ENCODE measurements around the gene CHRNA9.

DNA sequence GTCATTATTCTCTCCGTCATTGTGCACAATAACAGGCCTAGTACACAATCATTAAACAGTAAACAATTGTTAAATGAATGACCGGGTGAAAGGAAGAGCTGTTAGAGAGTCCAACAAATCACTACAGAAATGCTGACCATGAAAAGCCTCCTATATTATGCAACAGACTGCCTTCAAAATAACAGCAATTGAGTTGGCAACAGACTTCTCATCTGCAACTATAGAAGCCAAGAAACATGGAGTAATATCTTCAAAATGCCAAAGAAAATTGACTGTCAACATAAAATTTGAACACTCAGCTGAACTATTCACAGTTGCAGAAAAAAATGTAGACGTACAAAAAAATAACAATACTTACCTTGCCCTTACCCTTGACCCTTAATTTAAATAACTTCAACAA, 26.2 kb downstream of the CHRNA9 start:
- no peak for TF ChIP-seq POLR2A (IDR thresholded peaks at IDR 0.05; ENCODE audit: low read length)
- no peak for TF ChIP-seq GATA1 (IDR thresholded peaks at IDR 0.05; ENCODE audit: low read depth, low read length)
